Tibial artery (tissue), 4 donors: ENCODE results near the gene OCEL1.

Source experiments
- DNase-seq, 2 donors: peaks; one replicate each; pipeline ENCODE4 v3.0.0-alpha.2; 2019
- H3K27ac ChIP-seq, 2 donors: fragments of 200-600 bp; sonication (generic) in 1 of 2; 1 replicate in 1 of 2; 2 replicates in 1 of 2; pipeline ENCODE4 v1.5.1; 2018 to 2019; ENCODE audit warnings: mild to moderate bottlenecking in 1 of 2
- H3K27me3 ChIP-seq, 2 donors: fragments of 200-600 bp; sonication (generic) in 1 of 2; one replicate each; pipeline versions ENCODE4 v1.5.1 to v1.6.0; 2016 to 2019
- H3K36me3 ChIP-seq, 3 donors: fragments of 200-600 bp; sonication (generic) in 2 of 3; one replicate each; pipeline ENCODE4 v1.5.1; 2016 to 2019; ENCODE audit warnings: mild to moderate bottlenecking in 2 of 3
- H3K4me1 ChIP-seq, 4 donors: fragments of 200-600 bp; sonication (generic) in 2 of 4; 1 replicate in 3 of 4; 2 replicates in 1 of 4; pipeline ENCODE4 v1.5.1; 2016 to 2019
- H3K4me3 ChIP-seq, 2 donors: fragments of 200-600 bp; sonication (generic) in 1 of 2; 1 replicate in 1 of 2; 2 replicates in 1 of 2; pipeline ENCODE4 v1.5.1; 2018 to 2019; ENCODE audit warnings: mild to moderate bottlenecking in 2 of 2
- H3K9me3 ChIP-seq, 3 donors: fragments of 200-600 bp; sonication (generic) in 1 of 3; one replicate each; pipeline ENCODE4 v1.5.1; 2016 to 2019
- intact Hi-C: fragments of 100-400 bp; cut with DNase I; formaldehyde crosslinking; loops from one replicate; pipeline ENCODE4 v1.15.0; 2023; ENCODE audit warnings: low total_unique reads
- TF ChIP-seq, protein P1 (sequence below), 2 experiments: fragments of 200-600 bp in 1 of 2; fragments of 450-650 bp in 1 of 2; IDR thresholded peaks; one replicate each; pipeline ENCODE4 v1.5.1; 2017 to 2019; ENCODE audit warnings: antibody characterized with exemption in 2 of 2, mild to moderate bottlenecking in 1 of 2, moderate library complexity in 1 of 2

OCEL1 gene, protein sequence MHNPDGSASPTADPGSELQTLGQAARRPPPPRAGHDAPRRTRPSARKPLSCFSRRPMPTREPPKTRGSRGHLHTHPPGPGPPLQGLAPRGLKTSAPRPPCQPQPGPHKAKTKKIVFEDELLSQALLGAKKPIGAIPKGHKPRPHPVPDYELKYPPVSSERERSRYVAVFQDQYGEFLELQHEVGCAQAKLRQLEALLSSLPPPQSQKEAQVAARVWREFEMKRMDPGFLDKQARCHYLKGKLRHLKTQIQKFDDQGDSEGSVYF

DNA sequence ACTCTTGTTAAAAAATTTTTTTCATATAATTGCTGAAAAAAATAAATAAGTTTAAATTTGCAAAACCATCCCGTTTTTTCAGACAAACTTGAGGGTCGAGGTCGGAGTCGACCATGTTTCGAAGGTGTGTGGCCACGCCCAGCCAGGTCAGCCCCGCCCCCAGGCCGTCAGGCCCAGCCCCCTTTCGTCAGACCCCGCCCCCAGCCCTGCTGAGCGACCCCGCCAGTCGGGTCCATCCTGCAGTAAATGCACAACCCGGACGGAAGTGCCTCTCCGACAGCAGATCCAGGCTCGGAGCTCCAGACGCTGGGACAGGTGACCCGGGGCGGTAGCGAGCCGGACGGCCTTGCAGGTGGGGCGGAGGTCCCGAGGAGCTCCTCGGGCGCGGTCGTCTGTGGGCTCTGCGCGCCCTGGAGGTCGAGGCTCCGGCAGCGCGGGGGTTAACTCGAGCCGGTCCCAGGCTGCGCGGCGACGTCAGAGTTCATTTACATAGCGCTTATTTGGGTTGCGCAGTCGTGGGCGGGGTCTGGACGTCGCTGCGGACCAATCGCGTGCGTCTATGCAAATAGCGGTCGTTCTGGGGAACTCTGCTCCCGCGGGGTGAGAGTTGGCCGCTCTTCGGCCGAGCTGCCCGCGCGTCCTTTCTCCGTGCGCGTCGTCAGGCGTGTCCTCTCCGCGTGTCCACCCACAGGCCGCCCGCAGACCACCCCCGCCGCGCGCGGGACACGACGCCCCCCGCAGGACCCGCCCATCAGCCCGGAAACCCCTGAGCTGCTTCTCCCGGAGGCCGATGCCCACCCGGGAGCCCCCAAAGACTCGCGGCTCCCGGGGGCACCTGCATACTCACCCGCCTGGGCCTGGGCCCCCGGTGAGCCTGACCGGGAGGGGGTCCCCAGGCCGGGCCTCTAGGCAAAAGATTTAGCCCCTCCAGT lies at the start of gene OCEL1:
Gene OCEL1, plus strand, starts transcription at position 225 of the 932 bp plus-strand sequence. Its CDS starts 22 bp downstream, at position 247.
- Histone ChIP-seq H3K27ac (peak within 1 kb of the TSS; percentile 89 to 94), H3K4me3 (peak within 1 kb of the TSS; percentile 65 to 73), H3K4me1 (peaks cover 0 to 18% (median 10%) of the 10 kb centered on the region in 4 donors), H3K27me3 (no peaks in the 10 kb centered on the region), H3K9me3 (no peaks in the 10 kb centered on the region), H3K36me3 (peaks cover 0 to 26% (median 9%) of the 10 kb centered on the region in 3 donors)
- DNase-seq = peak; percentile 99
- intact Hi-C loops = no loop called here
- TF ChIP-seq, protein P1, sequence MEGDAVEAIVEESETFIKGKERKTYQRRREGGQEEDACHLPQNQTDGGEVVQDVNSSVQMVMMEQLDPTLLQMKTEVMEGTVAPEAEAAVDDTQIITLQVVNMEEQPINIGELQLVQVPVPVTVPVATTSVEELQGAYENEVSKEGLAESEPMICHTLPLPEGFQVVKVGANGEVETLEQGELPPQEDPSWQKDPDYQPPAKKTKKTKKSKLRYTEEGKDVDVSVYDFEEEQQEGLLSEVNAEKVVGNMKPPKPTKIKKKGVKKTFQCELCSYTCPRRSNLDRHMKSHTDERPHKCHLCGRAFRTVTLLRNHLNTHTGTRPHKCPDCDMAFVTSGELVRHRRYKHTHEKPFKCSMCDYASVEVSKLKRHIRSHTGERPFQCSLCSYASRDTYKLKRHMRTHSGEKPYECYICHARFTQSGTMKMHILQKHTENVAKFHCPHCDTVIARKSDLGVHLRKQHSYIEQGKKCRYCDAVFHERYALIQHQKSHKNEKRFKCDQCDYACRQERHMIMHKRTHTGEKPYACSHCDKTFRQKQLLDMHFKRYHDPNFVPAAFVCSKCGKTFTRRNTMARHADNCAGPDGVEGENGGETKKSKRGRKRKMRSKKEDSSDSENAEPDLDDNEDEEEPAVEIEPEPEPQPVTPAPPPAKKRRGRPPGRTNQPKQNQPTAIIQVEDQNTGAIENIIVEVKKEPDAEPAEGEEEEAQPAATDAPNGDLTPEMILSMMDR (IDR thresholded peaks at IDR 0.05) = peak in 1 of 2 experiments; percentile 24

DNA sequence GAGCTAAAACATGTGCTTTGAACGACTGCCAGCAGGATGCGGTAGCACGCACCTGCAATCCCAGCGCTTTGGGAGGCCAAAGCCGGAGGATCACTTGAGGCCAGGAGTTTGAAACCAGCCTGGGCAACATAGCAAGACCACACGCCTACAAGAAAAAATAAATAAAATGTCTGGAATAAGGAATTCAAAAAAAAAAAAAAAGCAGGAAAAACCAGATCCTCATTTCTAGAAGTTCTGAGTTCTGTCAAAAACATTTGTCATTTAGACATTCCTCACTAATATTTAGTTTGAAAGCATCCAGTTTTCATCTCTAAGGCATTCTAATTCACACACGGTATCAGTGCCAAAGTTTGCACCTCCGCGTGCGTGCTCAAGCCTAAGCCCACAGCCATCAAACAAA lies 47.7 kb upstream of the OCEL1 start:
- Histone ChIP-seq H3K4me3 (no peak overlapping the region), H3K36me3 (peaks cover 76 to 99% (median 81%) of the 10 kb centered on the region in 3 donors), H3K4me1 (no peaks in the 10 kb centered on the region), H3K9me3 (no peaks in the 10 kb centered on the region), H3K27me3 (no peaks in the 10 kb centered on the region), H3K27ac (no peak overlapping the region)
- no peak for DNase-seq
- TF ChIP-seq, protein P1 (IDR thresholded peaks at IDR 0.05) = no peak
- intact Hi-C loops = no loop called here

DNA sequence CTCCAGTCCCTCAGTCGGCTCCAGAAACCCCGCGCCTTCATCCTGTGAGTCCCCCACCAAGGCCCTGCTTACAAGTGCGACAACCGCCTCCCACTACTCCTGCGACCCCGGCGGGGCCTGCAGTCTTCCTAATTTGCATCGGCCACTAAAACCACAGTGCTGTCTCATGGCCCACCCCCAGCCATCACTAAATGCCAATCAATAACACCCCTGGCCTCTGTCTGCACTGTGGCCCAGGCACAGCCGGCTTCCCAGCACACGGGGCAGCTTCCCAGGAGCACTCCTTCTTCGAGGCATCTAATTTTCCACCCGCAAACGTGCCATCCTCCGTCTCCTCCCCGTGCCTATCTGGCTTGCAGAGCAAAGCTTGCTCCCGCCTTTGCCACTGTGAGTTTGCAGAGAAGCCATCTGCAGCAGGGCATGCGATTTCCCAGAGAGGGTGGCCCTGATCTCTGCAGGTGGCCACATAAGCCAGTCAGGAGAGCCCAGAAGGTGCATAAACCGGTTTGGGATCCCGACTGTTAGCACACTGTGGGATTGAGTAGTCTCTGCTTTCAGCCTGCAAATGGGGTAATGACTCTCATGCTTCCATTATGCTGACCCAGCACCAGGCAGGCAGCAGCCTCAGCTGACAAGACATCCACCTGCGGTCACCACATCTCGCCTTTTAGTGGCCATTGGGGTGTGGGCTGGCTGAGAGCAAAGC lies 44.9 kb upstream of the OCEL1 start:
- DNase-seq = no peak
- Histone ChIP-seq H3K27ac (no peak overlapping the region), H3K36me3 (peaks cover 71 to 99% (median 78%) of the 10 kb centered on the region in 3 donors), H3K4me3 (no peak overlapping the region), H3K27me3 (no peaks in the 10 kb centered on the region), H3K9me3 (no peaks in the 10 kb centered on the region), H3K4me1 (no peaks in the 10 kb centered on the region)
- TF ChIP-seq, protein P1 (IDR thresholded peaks at IDR 0.05) = no peak
- intact Hi-C loops = no loop called here

DNA sequence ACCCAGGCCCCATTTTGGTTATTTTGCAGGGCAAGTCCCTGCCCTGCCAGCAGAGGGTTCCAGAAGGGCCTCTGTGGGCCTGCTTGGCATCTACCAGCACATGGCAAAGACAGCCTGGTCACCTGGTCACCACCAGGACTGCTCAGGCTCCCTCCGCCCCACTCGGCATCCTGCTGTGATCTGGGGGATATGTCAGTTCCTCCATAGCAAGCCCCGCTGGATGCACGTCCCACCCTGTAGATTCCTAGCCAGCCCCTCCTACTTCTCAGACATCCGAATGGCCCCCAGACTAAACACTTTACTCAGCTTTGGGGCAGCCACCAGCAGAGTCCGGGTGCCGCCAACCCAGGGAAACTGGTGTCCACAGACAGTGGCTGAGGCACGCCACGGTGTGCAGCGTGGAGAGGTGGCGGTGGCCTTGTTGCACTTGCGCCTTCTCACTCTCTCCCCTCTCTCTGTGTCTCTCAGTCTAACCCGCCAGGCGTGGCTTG lies 42.7 kb upstream of the OCEL1 start:
- intact Hi-C loops = no loop called here
- H3K4me3 ChIP-seq = no peak overlapping the region
- no peak for DNase-seq
- H3K27me3 ChIP-seq = no peaks in the 10 kb centered on the region
- TF ChIP-seq, protein P1 (IDR thresholded peaks at IDR 0.05) = no peak
- H3K27ac ChIP-seq = no peak overlapping the region
- H3K36me3 ChIP-seq = peaks cover 71 to 99% (median 77%) of the 10 kb centered on the region in 3 donors
- H3K9me3 ChIP-seq = no peaks in the 10 kb centered on the region
- no peaks in the 10 kb centered on the region for H3K4me1 ChIP-seq

DNA sequence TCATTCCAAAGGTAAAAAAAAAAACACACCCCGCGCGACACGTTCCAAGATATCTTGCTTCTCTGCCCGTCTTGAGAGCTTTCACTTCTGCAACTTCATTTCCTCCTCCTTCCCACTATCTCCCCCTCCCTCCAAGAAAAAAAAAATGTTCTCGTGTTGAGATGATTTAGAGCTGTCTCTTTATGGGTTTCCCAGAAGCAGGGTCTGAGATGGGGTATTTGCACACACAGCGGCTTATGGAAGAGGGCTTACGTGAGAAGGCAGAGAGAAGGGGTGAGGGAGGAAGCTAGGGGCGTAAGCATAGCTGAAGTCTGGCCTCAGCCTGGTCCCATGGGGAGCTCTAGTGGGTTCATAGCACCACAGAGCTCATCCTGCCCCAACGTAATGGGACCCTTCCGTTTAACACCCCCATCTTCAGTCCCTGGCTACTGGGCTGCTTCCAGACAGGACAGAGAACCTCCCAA lies 42.1 kb upstream of the OCEL1 start:
- no peaks in the 10 kb centered on the region for H3K4me1 ChIP-seq
- no peak overlapping the region for H3K27ac ChIP-seq
- intact Hi-C loops = no loop called here
- TF ChIP-seq, protein P1 (IDR thresholded peaks at IDR 0.05) = no peak
- no peaks in the 10 kb centered on the region for H3K27me3 ChIP-seq
- DNase-seq = no peak
- H3K36me3 ChIP-seq = peaks cover 74 to 99% (median 77%) of the 10 kb centered on the region in 3 donors
- H3K9me3 ChIP-seq = no peaks in the 10 kb centered on the region
- H3K4me3 ChIP-seq = no peak overlapping the region
